ENCODE measurements around the gene C1R. TPM values are rescaled to one million over a fixed set of nuclear protein-coding genes. Genes with fewer than 3 reads are reported as not detected.
A peak's percentile ranks its signal among the peaks of the same experiment; 100 is the strongest.
"Not testable (repeated sequence)": the region's sequence is repeated elsewhere in the genome, so short reads cannot be mapped to it uniquely, and the experiment has no call there.

C1R gene
- total and polyA plus RNA-seq, 5 donors from 2014 or later, result 1.4 to 4.6 (median 2.2) TPM

DNA sequence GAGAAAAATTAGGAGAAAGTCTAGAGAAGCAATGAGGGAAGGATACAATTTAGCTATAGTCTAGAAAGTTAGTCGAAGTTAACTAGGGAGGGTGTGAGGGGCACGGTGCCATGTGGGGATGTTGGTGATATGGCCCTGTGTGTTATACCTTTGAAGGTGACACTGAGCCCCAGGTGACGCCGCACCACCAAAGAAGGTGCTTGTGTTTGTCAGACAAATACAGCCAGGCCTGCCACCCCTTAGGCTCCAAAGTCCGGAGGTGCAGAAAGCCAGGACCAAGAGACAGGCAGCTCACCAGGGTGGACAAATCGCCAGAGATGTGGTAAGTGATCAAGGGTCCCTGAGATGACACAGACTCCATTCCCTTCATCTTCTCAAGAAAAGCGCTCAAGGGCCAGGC lies 30.6 kb downstream of the C1R start:
- Mint-ChIP-seq H3K4me1 (no peaks in the 10 kb centered on the region), H3K27ac (no peak overlapping the region), H3K4me3 (no peak overlapping the region), H3K27me3 (peaks cover 32% of the 10 kb centered on the region), H3K36me3 (peaks cover 3% of the 10 kb centered on the region), H3K9me3 (peaks cover 0 to 2% (median 0%) of the 10 kb centered on the region in 7 donors)
- ATAC-seq (ENCODE audit: low read depth in 2 of 2), result no peak
- no peak overlapping the region for H3K4me3 ChIP-seq (ENCODE audit: low read depth, low read length)
- no peaks in the 10 kb centered on the region for H3K36me3 ChIP-seq (ENCODE audit: control insufficient read depth, insufficient read depth, low read length)
- DNase-seq, result no peak
- no peaks in the 10 kb centered on the region for H3K9me3 ChIP-seq (ENCODE audit: control insufficient read depth in 2 of 2, low read length in 2 of 2)
- H3K27ac ChIP-seq (ENCODE audit: insufficient read depth, low read length, poor library complexity, severe bottlenecking), result no peak overlapping the region
- H3K4me1 ChIP-seq (ENCODE audit: control insufficient read depth, insufficient read depth, low read length, poor library complexity, severe bottlenecking), result no peaks in the 10 kb centered on the region
- H3K27me3 ChIP-seq (ENCODE audit: control insufficient read depth, insufficient read depth, low read length), result peaks cover 13% of the 10 kb centered on the region

DNA sequence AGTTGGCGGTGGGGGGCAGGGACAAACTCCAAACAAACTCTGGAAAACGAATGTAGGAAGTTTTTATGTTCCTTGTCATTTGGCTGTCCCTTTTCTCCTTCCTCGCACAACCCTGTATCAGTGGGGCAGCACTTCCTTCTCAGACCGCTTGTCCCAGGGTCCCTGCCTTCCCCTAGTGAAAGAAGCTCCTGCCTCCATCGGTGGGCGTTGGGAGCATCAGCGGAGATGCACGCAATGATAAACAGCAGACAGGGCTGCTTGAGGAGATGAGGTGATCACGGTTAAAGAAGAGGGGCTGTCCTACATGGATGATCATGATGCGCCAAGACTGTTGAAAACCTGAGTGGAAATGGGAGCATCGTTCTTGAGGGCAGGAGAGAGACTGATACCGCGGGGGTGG lies 31.1 kb downstream of the C1R start:
- H3K36me3 ChIP-seq (ENCODE audit: control insufficient read depth, insufficient read depth, low read length), result no peaks in the 10 kb centered on the region
- Mint-ChIP-seq H3K27me3 (peaks cover 36% of the 10 kb centered on the region), H3K27ac (peak overlapping the region in 1 of 3 donors; percentile 37), H3K4me1 (no peaks in the 10 kb centered on the region), H3K36me3 (peaks cover 3% of the 10 kb centered on the region), H3K9me3 (peaks cover 0 to 2% (median 0%) of the 10 kb centered on the region in 7 donors), H3K4me3 (no peak overlapping the region)
- peaks cover 13% of the 10 kb centered on the region for H3K27me3 ChIP-seq (ENCODE audit: control insufficient read depth, insufficient read depth, low read length)
- no peaks in the 10 kb centered on the region for H3K4me1 ChIP-seq (ENCODE audit: control insufficient read depth, insufficient read depth, low read length, poor library complexity, severe bottlenecking)
- DNase-seq (no peak), ATAC-seq (ENCODE audit: low read depth in 2 of 2) (no peak)
- no peaks in the 10 kb centered on the region for H3K9me3 ChIP-seq (ENCODE audit: control insufficient read depth in 2 of 2, low read length in 2 of 2)
- no peak overlapping the region for H3K4me3 ChIP-seq (ENCODE audit: low read depth, low read length)
- H3K27ac ChIP-seq (ENCODE audit: insufficient read depth, low read length, poor library complexity, severe bottlenecking), result no peak overlapping the region

DNA sequence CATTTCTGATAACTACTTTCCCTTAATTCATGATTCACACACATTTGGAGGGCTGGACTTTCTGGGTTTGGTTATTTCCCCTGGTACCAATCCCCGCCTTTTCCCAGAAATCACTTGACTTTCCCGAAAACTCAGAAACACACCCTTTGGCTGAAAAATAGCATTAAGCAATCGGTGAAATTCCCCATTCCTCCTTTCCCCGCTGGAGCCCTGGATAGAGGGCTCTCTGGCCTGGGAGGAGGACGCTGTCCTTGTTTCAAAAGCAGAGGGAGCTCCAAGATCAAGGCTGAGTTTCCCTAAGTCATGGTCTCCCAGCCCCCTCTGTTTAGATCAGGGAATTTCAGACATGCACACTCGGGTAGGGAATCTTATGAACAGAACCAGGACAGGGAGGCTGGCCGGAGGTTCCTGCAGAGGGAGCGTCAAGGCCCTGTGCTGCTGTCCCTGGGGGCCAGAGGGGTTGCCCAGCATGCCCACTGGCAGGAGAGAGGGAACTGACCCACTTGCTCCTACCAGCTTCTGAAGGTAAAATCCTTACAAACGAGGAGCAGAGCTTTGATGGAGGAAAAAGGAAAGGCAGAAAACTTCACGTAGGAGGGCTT lies 31.8 kb downstream of the C1R start, which contains the start of gene C1S:
Gene C1S, plus strand, starts transcription at position 366 of the 602 bp plus-strand sequence. CDS start 1,195 bp downstream, outside the sequence.
- no peaks in the 10 kb centered on the region for H3K36me3 ChIP-seq (ENCODE audit: control insufficient read depth, insufficient read depth, low read length)
- peaks cover 3% of the 10 kb centered on the region for H3K36me3 Mint-ChIP-seq
- no peaks in the 10 kb centered on the region for H3K4me1 Mint-ChIP-seq
- DNase-seq, result no peak
- ATAC-seq (ENCODE audit: low read depth in 2 of 2), result no peak
- H3K9me3 ChIP-seq (ENCODE audit: control insufficient read depth in 2 of 2, low read length in 2 of 2), result no peaks in the 10 kb centered on the region
- H3K27ac Mint-ChIP-seq, result peak within 1 kb of the TSS in 1 of 3 donors; percentile 37
- H3K27me3 ChIP-seq (ENCODE audit: control insufficient read depth, insufficient read depth, low read length), result peaks cover 13% of the 10 kb centered on the region
- H3K4me3 Mint-ChIP-seq, result no peak within 1 kb of the TSS
- peaks cover 0 to 2% (median 0%) of the 10 kb centered on the region in 7 donors for H3K9me3 Mint-ChIP-seq
- H3K4me1 ChIP-seq (ENCODE audit: control insufficient read depth, insufficient read depth, low read length, poor library complexity, severe bottlenecking), result no peaks in the 10 kb centered on the region
- no peak within 1 kb of the TSS for H3K4me3 ChIP-seq (ENCODE audit: low read depth, low read length)
- peaks cover 39% of the 10 kb centered on the region for H3K27me3 Mint-ChIP-seq
- H3K27ac ChIP-seq (ENCODE audit: insufficient read depth, low read length, poor library complexity, severe bottlenecking), result no peak within 1 kb of the TSS

DNA sequence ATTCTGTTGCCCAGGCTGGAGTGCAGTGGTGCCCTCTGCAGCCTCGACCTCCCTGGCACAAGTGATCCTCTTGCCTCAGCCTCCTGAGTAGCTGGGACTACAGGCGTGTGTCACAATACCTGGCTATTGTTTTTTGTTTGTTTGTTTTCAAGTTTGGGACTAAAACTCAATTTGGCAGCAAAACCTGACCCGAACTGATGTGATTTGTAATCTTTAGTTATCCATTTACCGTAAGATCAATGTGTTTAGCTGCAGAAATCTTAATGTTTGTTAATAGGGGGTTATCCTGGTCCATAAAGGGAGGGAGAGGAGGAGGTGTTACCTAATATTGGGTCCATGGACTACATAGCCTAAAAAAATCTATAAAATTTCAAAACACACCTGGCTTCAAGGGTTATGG lies 32.5 kb downstream of the C1R start:
- Histone ChIP-seq H3K36me3 (ENCODE audit: control insufficient read depth, insufficient read depth, low read length) (no peaks in the 10 kb centered on the region), H3K27me3 (ENCODE audit: control insufficient read depth, insufficient read depth, low read length) (peaks cover 13% of the 10 kb centered on the region), H3K9me3 (ENCODE audit: control insufficient read depth in 2 of 2, low read length in 2 of 2) (no peaks in the 10 kb centered on the region), H3K4me1 (ENCODE audit: control insufficient read depth, insufficient read depth, low read length, poor library complexity, severe bottlenecking) (no peaks in the 10 kb centered on the region), H3K4me3 (ENCODE audit: low read depth, low read length) (no peak overlapping the region), H3K27ac (ENCODE audit: insufficient read depth, low read length, poor library complexity, severe bottlenecking) (no peak overlapping the region)
- peaks cover 0 to 2% (median 0%) of the 10 kb centered on the region in 7 donors for H3K9me3 Mint-ChIP-seq
- H3K4me3 Mint-ChIP-seq, result no peak overlapping the region
- ATAC-seq (ENCODE audit: low read depth in 2 of 2) (no peak), DNase-seq (no peak)
- no peaks in the 10 kb centered on the region for H3K4me1 Mint-ChIP-seq
- H3K36me3 Mint-ChIP-seq, result peaks cover 3% of the 10 kb centered on the region
- H3K27ac Mint-ChIP-seq, result no peak overlapping the region
- peaks cover 46% of the 10 kb centered on the region for H3K27me3 Mint-ChIP-seq

DNA sequence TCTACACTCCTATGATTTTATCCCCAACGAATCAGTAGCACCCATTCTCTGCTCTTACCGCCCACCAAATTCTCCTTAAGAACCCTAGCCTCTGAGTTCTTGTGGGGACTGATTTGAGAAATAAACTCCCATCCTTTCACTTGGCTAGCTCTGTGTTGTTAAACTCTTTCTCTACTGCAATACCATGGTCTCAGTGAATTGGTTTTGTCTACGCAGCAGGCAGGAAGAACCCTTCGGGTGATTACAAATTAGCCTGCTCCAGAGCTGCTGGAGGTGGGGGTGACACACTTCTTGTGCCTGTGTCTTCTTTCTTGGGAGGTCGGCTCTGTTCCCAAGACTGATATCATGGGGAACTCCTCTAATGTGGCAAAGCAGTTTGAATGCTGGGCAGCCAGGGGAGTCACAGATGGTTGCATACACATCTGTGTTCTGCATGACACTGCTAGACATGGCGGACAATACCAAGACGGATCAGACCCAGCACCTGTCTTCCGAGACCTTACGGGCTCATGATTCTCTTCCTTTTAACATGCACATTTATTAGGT lies 33.3 kb downstream of the C1R start:
- H3K36me3 Mint-ChIP-seq, result peaks cover 3% of the 10 kb centered on the region
- H3K4me3 ChIP-seq (ENCODE audit: low read depth, low read length), result no peak overlapping the region
- H3K4me3 Mint-ChIP-seq, result no peak overlapping the region
- peaks cover 49% of the 10 kb centered on the region for H3K27me3 Mint-ChIP-seq
- peaks cover 0 to 2% (median 0%) of the 10 kb centered on the region in 7 donors for H3K9me3 Mint-ChIP-seq
- no peak overlapping the region for H3K27ac Mint-ChIP-seq
- no peak for DNase-seq
- H3K27me3 ChIP-seq (ENCODE audit: control insufficient read depth, insufficient read depth, low read length), result peaks cover 13% of the 10 kb centered on the region
- no peak overlapping the region for H3K27ac ChIP-seq (ENCODE audit: insufficient read depth, low read length, poor library complexity, severe bottlenecking)
- no peak for ATAC-seq (ENCODE audit: low read depth in 2 of 2)
- H3K4me1 ChIP-seq (ENCODE audit: control insufficient read depth, insufficient read depth, low read length, poor library complexity, severe bottlenecking), result no peaks in the 10 kb centered on the region
- no peaks in the 10 kb centered on the region for H3K36me3 ChIP-seq (ENCODE audit: control insufficient read depth, insufficient read depth, low read length)
- H3K4me1 Mint-ChIP-seq, result peaks cover 0 to 3% (median 0%) of the 10 kb centered on the region in 4 donors
- H3K9me3 ChIP-seq (ENCODE audit: control insufficient read depth in 2 of 2, low read length in 2 of 2), result no peaks in the 10 kb centered on the region

- ATAC-seq (ENCODE audit: low read depth in 2 of 2) (no peak), DNase-seq (no peak)
- Mint-ChIP-seq H3K4me1 (peaks cover 0 to 3% (median 0%) of the 10 kb centered on the region in 4 donors), H3K27ac (no peak overlapping the region), H3K4me3 (no peak overlapping the region), H3K36me3 (peaks cover 3% of the 10 kb centered on the region), H3K9me3 (peaks cover 0 to 2% (median 0%) of the 10 kb centered on the region in 7 donors), H3K27me3 (peaks cover 52% of the 10 kb centered on the region)
- no peak overlapping the region for H3K4me3 ChIP-seq (ENCODE audit: low read depth, low read length)
- H3K27ac ChIP-seq (ENCODE audit: insufficient read depth, low read length, poor library complexity, severe bottlenecking), result no peak overlapping the region
- H3K27me3 ChIP-seq (ENCODE audit: control insufficient read depth, insufficient read depth, low read length), result peaks cover 15% of the 10 kb centered on the region
- H3K9me3 ChIP-seq (ENCODE audit: control insufficient read depth in 2 of 2, low read length in 2 of 2), result no peaks in the 10 kb centered on the region
- no peaks in the 10 kb centered on the region for H3K36me3 ChIP-seq (ENCODE audit: control insufficient read depth, insufficient read depth, low read length)
- H3K4me1 ChIP-seq (ENCODE audit: control insufficient read depth, insufficient read depth, low read length, poor library complexity, severe bottlenecking), result no peaks in the 10 kb centered on the region
Measured at GRCh38 chr12:7058163-7058845, 33.9 kb downstream of the C1R start.

DNA sequence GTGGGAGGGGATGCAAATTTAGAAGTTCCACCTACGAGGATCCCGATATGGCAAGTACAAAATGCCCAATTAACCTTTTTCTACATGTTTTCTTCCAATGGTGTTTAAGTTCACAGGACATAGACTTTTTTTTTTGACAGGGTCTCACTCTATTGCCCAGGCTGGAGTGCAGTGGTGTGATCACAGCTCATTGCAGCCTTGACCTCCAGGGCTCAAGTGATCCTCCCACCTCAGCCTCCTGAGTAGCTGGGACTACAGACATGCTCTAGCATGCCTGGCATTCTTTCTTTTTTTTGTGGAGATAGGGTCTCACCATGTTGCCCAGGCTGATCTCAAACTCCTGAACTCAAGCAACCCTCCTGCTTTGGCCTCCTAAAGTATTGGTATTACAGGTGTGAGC lies 36.5 kb downstream of the C1R start:
- H3K9me3 Mint-ChIP-seq; ATAC-seq (ENCODE audit: low read depth in 2 of 2); H3K27ac Mint-ChIP-seq; H3K4me3 Mint-ChIP-seq; H3K36me3 ChIP-seq (ENCODE audit: control insufficient read depth, insufficient read depth, low read length); H3K27ac ChIP-seq (ENCODE audit: insufficient read depth, low read length, poor library complexity, severe bottlenecking); H3K4me1 ChIP-seq (ENCODE audit: control insufficient read depth, insufficient read depth, low read length, poor library complexity, severe bottlenecking); H3K36me3 Mint-ChIP-seq; H3K4me1 Mint-ChIP-seq; DNase-seq; H3K9me3 ChIP-seq (ENCODE audit: control insufficient read depth in 2 of 2, low read length in 2 of 2); H3K4me3 ChIP-seq (ENCODE audit: low read depth, low read length): not testable (repeated sequence)
- H3K27me3 ChIP-seq (ENCODE audit: control insufficient read depth, insufficient read depth, low read length), result peaks cover 17% of the 10 kb centered on the region
- H3K27me3 Mint-ChIP-seq, result peaks cover 60% of the 10 kb centered on the region

Measured in CD4-positive, CD25-positive, alpha-beta regulatory T cell (primary cell).